GM18507 (cell line): Measurements from ENCODE around the gene LACRT.

ENCODE experiments used
- DNase-seq: peaks from one replicate; pipeline ENCODE4 v3.0.0; 2011; ENCODE audit warnings: low read depth; ENCODE audit not compliant: insufficient read length; ENCODE audit errors: extremely low spot score
- FAIRE-seq: peaks from 2 replicates; lab custom pipeline; 2011; peaks lifted over from hg19 to GRCh38; lab: Jason Lieb, UNC

Gene LACRT

DNA sequence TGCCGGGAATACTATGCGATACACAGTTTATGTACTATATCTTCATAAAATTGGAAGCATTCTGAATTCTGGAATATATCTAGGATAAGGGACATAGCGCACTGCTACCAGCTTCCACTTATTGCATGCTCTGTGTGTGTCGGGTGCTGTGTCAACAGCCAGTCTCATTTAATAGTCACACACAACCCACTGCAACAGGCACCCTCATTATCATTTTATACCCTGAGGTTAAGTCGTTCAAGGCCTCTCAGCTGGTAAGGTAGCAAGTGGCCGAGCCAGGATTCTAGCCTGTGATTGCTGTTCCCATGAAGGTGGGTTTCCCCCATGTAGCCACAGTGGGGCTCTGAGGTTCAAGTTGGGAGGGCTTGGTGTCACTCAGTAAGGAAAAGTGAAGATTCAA is 53.3 kb downstream of the LACRT start:
- DNase-seq (no peak), FAIRE-seq (no peak)
